NCI-H2029 treated with DMSO at 0.1 percent for 48 hours (cell line): ENCODE measurements around the gene RAMP2.

ENCODE experiments used
- DNase-seq: peaks from one replicate; lab custom pipeline; 2025; lab: John Stamatoyannopoulos, UW

Gene RAMP2

DNA sequence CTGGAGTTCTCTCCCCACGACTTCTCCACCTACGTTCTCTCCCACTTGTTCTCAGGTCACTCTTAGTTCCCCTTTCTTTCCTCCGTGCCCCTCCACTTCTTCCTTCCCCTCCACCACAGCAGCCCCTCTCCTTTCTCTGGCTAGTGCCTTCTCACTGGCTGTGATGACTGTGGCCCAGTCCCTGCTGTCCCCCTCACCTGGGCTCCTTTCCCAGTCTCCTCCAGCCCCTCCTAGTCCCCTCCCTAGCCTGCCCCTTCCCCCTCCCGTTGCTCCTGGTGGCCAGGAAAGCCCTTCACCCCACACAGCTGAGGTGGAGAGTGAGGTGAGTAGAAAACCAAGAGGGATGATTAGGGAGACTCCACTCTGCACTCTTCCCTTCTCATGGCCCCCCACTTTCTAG lies 34.0 kb downstream of the RAMP2 start:
- no peak for DNase-seq

DNA sequence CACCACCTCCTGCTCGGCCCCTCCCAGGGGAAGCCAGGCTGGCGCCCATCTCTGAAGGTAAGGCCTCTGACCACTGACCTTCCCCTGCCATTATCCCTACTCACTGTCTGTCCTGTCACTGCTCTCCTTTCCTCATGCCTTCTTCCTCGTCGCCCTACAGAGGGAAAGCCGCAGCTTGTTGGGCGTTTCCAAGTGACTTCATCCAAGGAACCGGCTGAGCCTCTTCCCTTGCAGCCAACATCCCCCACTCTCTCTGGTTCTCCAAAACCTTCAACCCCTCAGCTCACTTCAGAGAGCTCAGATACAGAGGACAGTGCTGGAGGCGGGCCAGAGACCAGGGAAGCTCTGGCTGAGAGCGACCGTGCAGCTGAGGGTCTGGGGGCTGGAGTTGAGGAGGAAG lies 34.4 kb downstream of the RAMP2 start:
- DNase-seq = no peak

DNA sequence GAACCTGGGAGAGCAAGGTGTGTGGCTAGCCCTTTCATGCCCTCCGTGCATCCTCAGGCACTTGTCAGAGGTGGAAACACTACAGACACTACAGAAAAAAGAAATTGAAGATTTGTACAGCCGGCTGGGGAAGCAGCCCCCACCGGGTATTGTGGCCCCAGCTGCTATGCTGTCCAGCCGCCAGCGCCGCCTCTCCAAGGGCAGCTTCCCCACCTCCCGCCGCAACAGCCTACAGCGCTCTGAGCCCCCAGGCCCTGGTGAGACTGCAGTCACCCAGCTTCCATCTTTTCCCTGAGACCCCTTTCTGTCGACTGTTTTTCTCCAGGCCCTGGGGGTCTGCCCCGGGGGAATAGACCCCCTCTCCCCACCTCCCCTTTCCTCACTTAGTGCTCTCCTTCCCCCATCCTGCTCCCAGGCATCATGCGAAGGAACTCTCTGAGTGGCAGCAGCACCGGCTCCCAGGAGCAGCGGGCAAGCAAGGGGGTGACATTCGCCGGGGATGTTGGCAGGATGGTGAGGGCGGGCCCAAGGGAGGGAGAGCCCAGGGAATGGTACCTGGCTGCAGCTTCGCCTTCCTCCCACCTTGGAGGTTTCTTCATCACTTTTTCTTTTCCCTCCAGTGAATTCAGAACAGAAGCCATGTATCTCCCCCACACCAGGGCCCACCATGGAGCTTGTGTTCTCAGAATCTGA lies 35.2 kb downstream of the RAMP2 start:
- DNase-seq = no peak

DNA sequence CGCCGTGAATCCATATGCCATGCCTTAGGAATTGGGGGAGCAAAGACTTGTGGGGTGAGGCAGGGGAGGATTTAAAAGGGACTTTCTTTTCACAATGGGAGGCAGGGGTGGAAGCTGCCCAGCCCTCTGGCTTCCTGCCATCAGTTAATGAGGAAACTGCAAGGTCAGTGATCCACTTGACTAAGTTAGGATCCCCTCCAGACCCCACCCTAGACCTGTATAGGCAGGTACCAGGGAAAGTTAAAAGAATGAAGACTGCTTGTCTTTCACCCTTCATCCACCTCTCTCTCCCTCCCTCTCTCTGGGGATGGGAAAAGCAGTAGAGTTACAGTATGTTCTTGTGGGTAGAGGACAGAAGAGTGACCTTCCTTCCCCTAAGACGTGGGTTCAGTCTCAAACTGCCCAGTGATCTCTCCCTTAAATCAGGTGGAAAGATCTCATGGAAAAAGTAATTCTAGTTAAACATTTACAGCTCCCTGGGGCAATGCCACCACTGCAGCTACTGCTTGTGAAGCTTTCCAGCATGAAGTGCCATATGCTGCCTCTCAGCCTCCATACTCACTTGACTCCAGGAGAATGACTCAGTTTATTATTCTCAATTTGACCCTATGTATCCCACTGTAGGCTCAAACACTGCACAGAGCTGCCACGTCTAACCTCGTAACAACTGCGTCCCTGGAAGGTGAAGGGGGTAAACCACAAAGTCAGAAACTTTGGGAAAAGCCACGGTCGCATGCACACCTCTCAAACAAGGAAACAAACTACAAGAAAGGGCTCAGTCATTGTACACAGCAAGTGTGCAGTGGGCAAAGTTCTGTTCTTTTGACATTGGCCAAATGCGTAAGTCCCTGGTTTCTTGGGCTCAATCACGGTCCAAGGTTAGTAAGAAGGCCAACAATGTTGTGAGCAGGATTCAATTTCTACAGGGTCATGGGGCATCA lies 36.3 kb downstream of the RAMP2 start:
- DNase-seq = no peak

GRCh38 chr17:42798011-42798382 lies 37.0 kb downstream of the RAMP2 start:
- DNase-seq = no peak

DNA sequence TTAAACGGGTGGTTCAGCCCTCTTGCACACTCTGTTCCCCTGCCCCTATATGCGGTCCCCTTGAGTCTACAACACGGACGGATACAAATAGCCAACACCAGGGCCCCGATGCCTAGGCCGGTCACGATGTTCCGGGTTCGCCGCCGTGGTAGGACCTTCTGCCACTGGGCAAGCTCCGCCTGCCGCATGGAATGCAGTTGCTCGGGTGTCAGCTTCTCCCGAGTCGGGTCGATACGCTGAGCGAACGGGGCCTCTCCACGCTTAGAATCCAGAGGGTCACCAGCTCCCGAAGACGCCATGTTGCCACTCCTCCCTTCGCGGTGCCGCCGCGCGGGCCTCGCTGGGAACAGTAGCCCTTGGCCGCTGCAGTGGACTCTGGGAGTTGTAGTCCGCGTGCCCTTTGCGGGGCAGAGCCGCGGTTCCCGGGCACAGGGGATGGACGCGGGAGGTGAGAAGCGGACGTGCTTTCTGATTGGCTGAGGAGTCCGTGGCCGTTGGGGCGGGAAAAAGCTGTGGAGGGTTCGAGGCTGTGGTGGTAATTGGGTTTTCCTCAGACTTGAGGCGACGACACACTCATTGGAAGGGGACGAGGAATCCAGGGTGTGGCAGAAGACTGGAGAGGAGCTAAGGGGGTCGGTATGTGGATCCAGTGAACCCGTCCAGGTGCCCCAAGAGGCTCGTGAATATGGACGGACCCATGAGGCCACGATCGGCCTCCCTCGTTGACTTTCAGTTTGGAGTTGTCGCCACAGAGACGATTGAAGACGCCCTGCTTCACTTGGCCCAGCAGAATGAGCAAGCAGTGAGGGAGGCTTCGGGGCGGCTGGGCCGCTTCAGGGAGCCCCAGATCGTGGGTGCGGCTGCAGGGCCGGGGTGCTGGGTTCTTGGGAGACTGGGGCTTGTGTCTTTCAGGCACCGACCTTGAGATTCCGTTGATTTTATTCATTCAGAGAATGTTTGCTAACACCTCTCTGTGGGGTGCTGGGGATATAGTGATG lies 37.7 kb downstream of the RAMP2 start, which contains the start of the genes CNTD1 and COA3:
Gene CNTD1 (plus strand): TSS at position 479 of the 998 bp plus-strand sequence. CDS start 207 bp downstream, at position 686.
Gene COA3 (minus strand): TSS at position 322 of the 998 bp plus-strand sequence. CDS start 23 bp downstream, at position 299.
- peak; percentile 52 for DNase-seq

DNA sequence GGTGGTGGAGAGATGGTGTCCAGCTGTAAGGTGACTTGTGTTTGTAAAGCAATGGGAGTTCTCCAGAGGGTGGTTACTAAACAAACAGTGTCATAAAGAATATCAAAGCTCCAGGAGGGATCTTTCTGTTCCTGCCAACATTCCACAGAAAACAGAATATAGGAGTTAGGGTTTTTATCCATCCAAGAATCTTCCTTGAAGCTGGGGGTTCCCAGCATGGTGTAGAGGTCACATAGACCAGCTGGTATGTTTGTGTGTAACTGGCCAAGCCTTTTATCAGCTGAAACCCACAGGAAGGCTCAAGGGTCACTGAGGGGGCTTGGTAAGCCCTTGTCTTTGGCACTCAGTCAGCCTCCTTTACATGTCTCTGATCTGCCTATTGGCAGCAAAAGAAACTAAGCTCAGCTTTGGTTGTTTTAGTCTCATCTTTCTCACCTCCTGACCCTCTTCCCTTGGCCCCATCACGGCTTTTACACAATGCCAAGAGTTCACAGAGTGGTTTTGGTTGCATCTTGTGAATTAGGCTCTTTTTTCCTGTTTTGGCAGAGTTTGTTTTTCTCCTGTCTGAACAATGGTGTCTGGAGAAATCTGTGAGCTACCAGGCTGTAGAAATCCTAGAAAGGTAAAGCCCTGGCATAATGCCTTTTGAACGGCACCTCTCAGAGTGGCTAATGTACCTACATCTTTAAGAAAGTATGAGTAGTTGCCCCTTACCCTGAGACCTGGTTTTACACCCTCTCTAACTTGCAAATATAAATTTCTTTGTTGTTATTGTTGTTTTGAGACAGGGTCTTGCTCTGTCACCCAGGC lies 42.3 kb downstream of the RAMP2 start:
- DNase-seq = no peak

DNA sequence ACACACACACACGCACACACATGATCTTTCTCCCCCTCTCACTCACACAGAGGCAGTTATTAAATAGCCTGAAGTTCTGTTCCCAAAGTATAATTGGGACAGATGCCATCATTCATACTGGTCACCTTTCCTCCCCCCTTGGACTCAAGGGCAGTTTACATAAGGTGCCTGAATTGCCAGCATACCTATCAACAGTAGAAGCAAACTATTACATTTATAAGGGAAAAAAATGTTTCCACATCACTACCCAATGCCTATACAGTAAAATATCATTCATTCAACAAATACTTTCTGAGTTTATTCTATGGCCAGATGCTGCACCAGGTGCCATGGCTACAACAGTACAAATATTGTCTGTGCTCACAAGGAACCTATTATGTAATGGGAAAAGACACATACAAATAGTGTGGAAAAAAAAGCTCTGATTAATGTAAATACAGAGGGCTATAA lies 43.9 kb downstream of the RAMP2 start:
- DNase-seq = peak; percentile 70

DNA sequence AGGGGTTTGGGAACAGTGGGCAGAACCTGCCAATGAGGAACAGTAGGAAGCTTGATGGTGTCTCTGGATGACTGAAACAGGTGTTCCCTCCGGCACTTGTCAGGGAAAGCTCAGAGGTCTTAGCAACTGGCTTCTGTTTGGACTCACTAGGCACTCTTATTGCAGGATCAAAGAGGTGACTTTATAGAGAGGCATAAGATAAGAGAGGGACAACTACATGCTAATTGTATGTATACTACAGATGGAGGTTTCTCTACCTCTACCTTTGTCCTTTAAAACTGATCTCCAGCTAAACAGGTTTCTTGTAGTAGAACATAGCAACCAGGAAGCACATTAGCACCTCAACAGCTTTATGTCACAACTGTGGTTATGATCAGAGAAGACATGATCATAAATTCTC lies 45.2 kb downstream of the RAMP2 start:
- no peak for DNase-seq

- DNase-seq = no peak
Measured at GRCh38 chr17:42809250-42809649, 48.2 kb downstream of the RAMP2 start.
